IPS-15b (cell line): Measurements from ENCODE around the gene SLC1A6.

Experiments
- H3K27me3 ChIP-seq: one replicate; pipeline ENCODE4 v1.6.1; 2013; ENCODE audit warnings: low read length; ENCODE audit not compliant: control insufficient read depth, insufficient read depth
- H3K36me3 ChIP-seq: one replicate; pipeline ENCODE4 v1.6.1; 2013; ENCODE audit warnings: low read length; ENCODE audit not compliant: control insufficient read depth, insufficient read depth
- H3K4me1 ChIP-seq: one replicate; pipeline ENCODE4 v1.6.1; 2013; ENCODE audit warnings: mild to moderate bottlenecking, low read length; ENCODE audit not compliant: control insufficient read depth, insufficient read depth
- H3K4me3 ChIP-seq: one replicate; pipeline ENCODE4 v1.5.1; 2013; ENCODE audit warnings: low read depth, low read length
- H3K9ac ChIP-seq: one replicate; pipeline ENCODE4 v1.6.1; 2013; ENCODE audit warnings: low read depth, mild to moderate bottlenecking, low read length
- H3K9me3 ChIP-seq: one replicate; pipeline ENCODE4 v1.6.1; 2013; ENCODE audit warnings: mild to moderate bottlenecking, low read length; ENCODE audit not compliant: control insufficient read depth, insufficient read depth

Gene SLC1A6

DNA sequence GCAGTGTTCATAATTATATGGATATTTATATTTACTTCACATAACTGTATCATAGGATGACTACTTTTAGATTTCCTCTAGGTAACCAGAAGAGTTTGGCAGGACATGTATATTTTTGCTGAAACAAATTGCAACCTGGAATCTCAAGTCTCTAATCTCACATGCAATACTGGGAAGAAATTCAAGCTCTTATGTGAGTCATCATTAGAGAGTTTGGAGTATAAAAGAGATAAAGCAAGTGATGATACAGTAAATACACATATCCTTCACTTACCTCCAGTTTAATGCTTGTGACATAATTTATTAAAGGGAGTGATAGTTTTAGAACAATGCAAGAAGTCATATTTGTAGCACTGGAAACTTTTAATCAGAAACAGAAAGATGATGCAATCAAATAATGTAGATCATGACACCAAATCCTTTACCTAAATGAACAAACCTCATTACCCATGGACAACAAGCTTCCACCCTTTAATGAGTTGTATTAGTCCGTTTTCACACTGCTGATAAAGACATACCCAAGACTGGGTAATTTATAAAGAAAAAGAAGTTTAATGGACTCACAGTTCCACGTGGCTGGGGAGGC is 77.9 kb downstream of the SLC1A6 start:
- Histone ChIP-seq H3K36me3 (no peaks in the 10 kb centered on the region), H3K9me3 (no peaks in the 10 kb centered on the region), H3K4me3 (no peak overlapping the region), H3K27me3 (peaks cover 4% of the 10 kb centered on the region), H3K9ac (no peak overlapping the region), H3K4me1 (no peaks in the 10 kb centered on the region)
